OCI-M1 (cell line): ENCODE results near the gene IL18RAP.

Experiments
- DNase-seq: peaks from one replicate; lab custom pipeline; 2025; lab: John Stamatoyannopoulos, UW

Gene IL18RAP

DNA sequence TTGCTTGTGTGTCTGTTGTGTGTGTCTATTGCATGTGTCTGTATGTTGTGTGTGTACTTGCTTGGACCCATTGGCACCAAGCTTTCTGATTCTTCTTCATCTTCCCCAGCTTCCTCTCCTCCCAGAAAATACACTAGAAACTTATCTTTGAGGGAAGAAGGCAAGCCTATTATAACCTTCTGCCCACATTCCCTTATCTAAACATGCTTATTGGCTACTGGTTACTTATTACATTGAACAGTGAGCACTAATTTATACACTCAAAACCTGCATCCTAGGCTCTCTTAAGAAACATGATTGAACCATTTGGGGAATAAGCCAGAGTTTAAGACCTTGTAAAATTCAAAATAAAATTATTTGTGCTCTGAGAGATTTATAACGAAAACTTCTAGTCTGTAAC is 76.6 kb downstream of the IL18RAP start:
- no peak for DNase-seq
